Bronchial epithelial cell (primary cell): Measurements from ENCODE around the gene LCNL1. TPM values are rescaled to one million over a fixed set of nuclear protein-coding genes. Genes with fewer than 3 reads are reported as not detected.

ENCODE experiments used
- DNase-seq: peaks from one replicate; pipeline ENCODE4 v3.0.0-alpha.2; 2010; ENCODE audit warnings: low read depth
- FAIRE-seq: peaks from 2 replicates; lab custom pipeline; 2011; peaks lifted over from hg19 to GRCh38; lab: Jason Lieb, UNC
- H3K27me3 ChIP-seq: 2 replicates; pipeline ENCODE4 v1.5.1; 2011; ENCODE audit warnings: low read length; ENCODE audit not compliant: control insufficient read depth, insufficient read depth
- H3K36me3 ChIP-seq: 2 replicates; pipeline ENCODE4 v1.5.1; 2011; ENCODE audit warnings: low read length; ENCODE audit not compliant: control insufficient read depth, insufficient read depth
- H3K4me3 ChIP-seq: 2 replicates; pipeline ENCODE4 v1.5.1; 2011; ENCODE audit warnings: mild to moderate bottlenecking, low read depth, low read length, control low read depth
- CTCF ChIP-seq: IDR thresholded peaks from 2 replicates; pipeline ENCODE4 v1.5.1; 2011; ENCODE audit warnings: mild to moderate bottlenecking, moderate library complexity, low read length, control low read depth, inconsistent platforms; ENCODE audit not compliant: insufficient read depth, severe bottlenecking
- total RNA-seq: library from RNA; depleted of rRNA; stranded (reverse); fragments of >200 nt; gene quantifications from 2 replicates; pipeline ENCODE4 v1.2.1, GENCODE V29; 2014

The LCNL1 gene
- total RNA-seq, 1 donor from 2014 or later, result not detected

GRCh38 chr9:136983656-136984314 is 992 bp downstream of the LCNL1 start:
- no peak for DNase-seq
- Histone ChIP-seq H3K36me3 (no peaks in the 10 kb centered on the region), H3K4me3 (no peak overlapping the region), H3K27me3 (peaks cover 10% of the 10 kb centered on the region)
- no peak for TF ChIP-seq CTCF
- FAIRE-seq, result peak; percentile 95

- no peak for TF ChIP-seq CTCF
- peaks cover 10% of the 10 kb centered on the region for H3K27me3 ChIP-seq
- H3K36me3 ChIP-seq, result no peaks in the 10 kb centered on the region
- no peak overlapping the region for H3K4me3 ChIP-seq
- FAIRE-seq (no peak), DNase-seq (no peak)
Observed at GRCh38 chr9:136984464-136985026, 1.8 kb downstream of the LCNL1 start.

- H3K4me3 ChIP-seq, result no peak overlapping the region
Observed at GRCh38 chr9:136985027-136985602, 2.3 kb downstream of the LCNL1 start.

GRCh38 chr9:136985853-136986252 is 3.1 kb downstream of the LCNL1 start:
- H3K27me3 ChIP-seq, result peaks cover 10% of the 10 kb centered on the region
- no peak overlapping the region for H3K4me3 ChIP-seq
- H3K36me3 ChIP-seq, result no peaks in the 10 kb centered on the region
- DNase-seq, result no peak
- TF ChIP-seq CTCF, result no peak
- no peak for FAIRE-seq

More at GRCh38 chr9:136985027-136985602, 2.3 kb downstream of the LCNL1 start:
- Histone ChIP-seq H3K27me3 (peaks cover 10% of the 10 kb centered on the region), H3K36me3 (no peaks in the 10 kb centered on the region)
- DNase-seq (no peak), FAIRE-seq (no peak)
- no peak for TF ChIP-seq CTCF

GRCh38 chr9:136988872-136989271 is 6.1 kb downstream of the LCNL1 start:
- FAIRE-seq (no peak), DNase-seq (no peak)
- H3K4me3 ChIP-seq, result no peak overlapping the region
- no peak for TF ChIP-seq CTCF
- H3K27me3 ChIP-seq, result peaks cover 9% of the 10 kb centered on the region
- peaks cover 2% of the 10 kb centered on the region for H3K36me3 ChIP-seq
